ENCODE measurements around the gene CADM1.

CADM1 gene

DNA sequence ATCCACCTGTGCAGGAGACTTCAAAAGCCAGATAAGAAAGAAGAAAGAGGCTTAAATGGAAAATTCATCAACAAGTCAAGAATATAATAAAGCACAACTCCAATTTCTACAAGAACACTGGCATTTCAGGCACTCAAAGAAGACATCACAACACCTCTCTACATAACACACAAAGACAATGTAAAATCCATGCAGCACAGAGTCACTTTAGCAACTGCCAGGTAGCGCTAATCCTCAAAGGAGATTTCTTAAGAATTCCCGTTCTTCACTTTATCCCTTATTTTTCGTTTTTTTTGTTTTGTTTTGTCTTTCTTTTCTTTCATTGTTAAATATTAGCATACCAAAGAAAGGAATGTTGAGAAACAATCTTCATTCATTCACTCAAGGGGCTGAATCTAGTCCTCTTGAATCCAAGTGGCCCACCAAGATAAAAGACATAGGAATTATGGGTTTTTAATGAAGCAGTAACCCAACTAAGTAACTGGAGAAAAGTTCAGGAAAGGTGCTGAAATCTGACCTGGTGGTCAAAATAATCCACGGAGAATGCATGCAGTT, 95.0 kb downstream of the CADM1 start:
- H3K27ac ChIP-seq (ENCODE audit: insufficient read depth, low read depth, low read length, poor library complexity, severe bottlenecking), result peak overlapping the region; percentile 45
- no peaks in the 10 kb centered on the region for H3K36me3 ChIP-seq (ENCODE audit: control insufficient read depth, insufficient read depth, low read length)
- H3K4me3 ChIP-seq (ENCODE audit: insufficient read depth, low read depth, low read length), result no peak overlapping the region
- H3K27me3 ChIP-seq (ENCODE audit: control insufficient read depth, insufficient read depth, low read length, poor library complexity, severe bottlenecking), result no peaks in the 10 kb centered on the region
- peaks cover 25% of the 10 kb centered on the region for H3K4me1 ChIP-seq (ENCODE audit: control insufficient read depth, insufficient read depth, low read length)
- 8 to 22% methylated on average over 3 of the region's 4 CpGs for WGBS, 2 experiments
- H3K9me3 ChIP-seq (ENCODE audit: control insufficient read depth, low read length), result no peaks in the 10 kb centered on the region

DNA sequence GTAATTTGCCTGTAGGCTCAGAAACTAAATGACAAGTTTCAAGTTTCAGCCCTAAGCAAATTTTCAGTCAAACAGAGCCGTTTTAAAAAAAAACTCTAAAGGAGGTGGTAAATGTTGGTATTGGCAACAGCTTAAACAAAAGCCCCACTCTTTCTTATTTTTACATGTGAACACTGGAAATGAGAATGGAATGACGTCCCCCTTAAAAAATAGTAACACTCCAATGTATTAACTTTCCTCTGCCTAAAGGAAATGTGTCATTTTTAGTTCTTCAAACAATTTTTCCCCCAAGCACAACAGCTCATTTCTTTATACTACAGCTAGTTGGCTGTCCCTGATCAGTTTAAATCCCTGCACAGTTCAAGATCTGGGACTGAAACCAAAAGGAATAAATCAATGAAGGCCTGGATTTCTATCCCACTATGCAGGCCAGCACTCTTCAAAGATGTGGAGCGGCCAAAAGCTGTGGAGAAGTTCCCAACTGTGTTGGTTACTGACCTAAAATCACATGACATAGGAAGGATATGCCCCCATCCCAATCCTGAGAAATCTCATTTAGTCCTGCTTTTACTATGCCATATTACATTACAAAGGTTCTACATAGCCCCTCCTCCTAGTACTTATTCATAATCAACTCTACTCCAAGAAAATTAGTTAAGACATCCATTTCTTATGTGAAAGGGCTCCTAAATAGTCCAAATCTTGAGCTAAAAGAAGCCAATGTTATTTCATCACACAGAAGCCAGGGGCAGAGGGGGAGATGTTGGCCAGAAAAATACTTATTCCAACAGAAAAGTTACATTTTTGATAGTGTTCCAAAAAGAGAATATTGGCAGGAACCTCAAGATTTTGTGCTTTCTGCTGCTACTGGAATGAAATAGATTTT, 95.9 kb downstream of the CADM1 start:
- whole genome bisulfite sequencing, 2 experiments, result 48 to 51% methylated on average over 3 of the region's 3 CpGs
- Histone ChIP-seq H3K36me3 (ENCODE audit: control insufficient read depth, insufficient read depth, low read length) (no peaks in the 10 kb centered on the region), H3K27ac (ENCODE audit: insufficient read depth, low read depth, low read length, poor library complexity, severe bottlenecking) (no peak overlapping the region), H3K9me3 (ENCODE audit: control insufficient read depth, low read length) (no peaks in the 10 kb centered on the region), H3K4me1 (ENCODE audit: control insufficient read depth, insufficient read depth, low read length) (peaks cover 25% of the 10 kb centered on the region), H3K4me3 (ENCODE audit: insufficient read depth, low read depth, low read length) (no peak overlapping the region), H3K27me3 (ENCODE audit: control insufficient read depth, insufficient read depth, low read length, poor library complexity, severe bottlenecking) (no peaks in the 10 kb centered on the region)

DNA sequence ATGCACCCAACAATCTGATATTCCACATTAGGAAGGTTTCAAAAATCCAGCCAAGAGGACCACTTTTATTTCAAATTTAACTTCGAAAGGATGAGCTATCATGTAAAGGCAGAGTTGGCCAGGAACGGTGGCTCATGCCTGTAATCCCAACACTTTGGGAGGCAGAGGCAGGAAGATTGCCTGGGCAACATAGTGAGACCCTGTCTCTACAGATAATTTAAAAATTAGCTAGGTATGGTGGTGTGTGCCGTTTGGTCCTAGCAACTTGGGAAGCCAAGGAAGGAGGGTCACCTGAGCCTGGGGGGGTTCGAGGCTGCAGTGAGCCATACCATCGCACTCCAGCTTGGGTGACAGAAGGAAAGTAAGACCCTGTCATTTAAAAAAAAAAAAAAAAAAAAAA, 96.7 kb downstream of the CADM1 start:
- Histone ChIP-seq H3K4me3 (ENCODE audit: insufficient read depth, low read depth, low read length) (no peak overlapping the region), H3K9me3 (ENCODE audit: control insufficient read depth, low read length) (no peaks in the 10 kb centered on the region), H3K36me3 (ENCODE audit: control insufficient read depth, insufficient read depth, low read length) (no peaks in the 10 kb centered on the region), H3K4me1 (ENCODE audit: control insufficient read depth, insufficient read depth, low read length) (peaks cover 25% of the 10 kb centered on the region), H3K27ac (ENCODE audit: insufficient read depth, low read depth, low read length, poor library complexity, severe bottlenecking) (no peak overlapping the region), H3K27me3 (ENCODE audit: control insufficient read depth, insufficient read depth, low read length, poor library complexity, severe bottlenecking) (no peaks in the 10 kb centered on the region)
- WGBS, 2 experiments, result 94 to 95% methylated on average over 5 of the region's 5 CpGs

DNA sequence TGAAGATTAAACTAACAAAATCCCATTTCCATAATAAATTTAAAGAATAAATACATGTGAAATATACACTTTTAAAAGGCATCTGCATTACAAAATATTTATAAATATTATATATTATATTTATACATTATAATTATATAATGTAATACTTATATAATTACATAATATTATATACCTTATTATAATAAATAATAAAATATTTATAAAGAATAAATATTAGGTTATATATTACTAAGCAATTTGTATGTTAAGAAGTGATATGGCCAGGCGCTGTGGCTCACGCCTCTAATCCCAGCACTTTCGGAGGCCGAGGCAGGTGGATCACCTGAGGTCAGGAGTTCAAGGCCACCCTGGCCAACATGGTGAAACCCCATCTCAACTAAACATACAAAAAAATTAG, 97.8 kb downstream of the CADM1 start:
- peaks cover 25% of the 10 kb centered on the region for H3K4me1 ChIP-seq (ENCODE audit: control insufficient read depth, insufficient read depth, low read length)
- WGBS, 2 experiments, result 96 to 100% methylated on average over 4 of the region's 4 CpGs
- H3K9me3 ChIP-seq (ENCODE audit: control insufficient read depth, low read length), result no peaks in the 10 kb centered on the region
- no peaks in the 10 kb centered on the region for H3K27me3 ChIP-seq (ENCODE audit: control insufficient read depth, insufficient read depth, low read length, poor library complexity, severe bottlenecking)
- H3K4me3 ChIP-seq (ENCODE audit: insufficient read depth, low read depth, low read length), result no peak overlapping the region
- no peaks in the 10 kb centered on the region for H3K36me3 ChIP-seq (ENCODE audit: control insufficient read depth, insufficient read depth, low read length)
- H3K27ac ChIP-seq (ENCODE audit: insufficient read depth, low read depth, low read length, poor library complexity, severe bottlenecking), result no peak overlapping the region

DNA sequence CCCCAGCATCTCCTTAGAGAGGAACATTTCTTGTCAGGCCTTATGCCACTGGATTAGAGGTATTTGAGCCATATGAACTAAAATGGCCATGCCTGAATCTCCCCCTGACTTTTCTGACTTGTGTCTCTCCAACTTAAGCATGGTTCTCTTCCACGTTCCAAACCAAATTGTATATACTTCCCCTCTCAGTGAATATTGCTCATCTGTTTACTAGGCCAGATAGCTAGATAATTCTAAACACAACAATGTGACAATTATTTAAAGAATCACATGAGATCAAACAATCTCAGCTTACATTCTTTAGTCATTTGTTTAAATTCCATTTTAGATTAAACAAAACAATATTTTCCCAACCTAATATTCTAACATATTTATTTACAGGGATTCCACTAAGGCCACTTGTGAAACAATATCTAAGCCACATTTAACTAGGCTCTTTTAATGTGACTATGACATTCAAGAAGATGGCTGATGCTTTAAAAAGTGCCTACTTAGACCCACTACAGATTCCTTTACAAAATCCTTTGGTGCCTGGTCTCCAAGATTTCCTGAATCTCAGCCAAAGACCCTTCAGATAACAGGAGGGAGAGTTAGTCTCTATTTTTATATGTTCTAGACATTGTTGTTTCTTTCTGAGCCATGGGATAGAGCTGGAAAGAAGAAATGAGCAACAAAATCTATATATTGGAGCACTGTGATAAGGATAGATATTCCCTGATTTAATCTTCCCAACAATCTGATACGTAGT, 105.7 kb downstream of the CADM1 start:
- Histone ChIP-seq H3K36me3 (ENCODE audit: control insufficient read depth, insufficient read depth, low read length) (no peaks in the 10 kb centered on the region), H3K4me1 (ENCODE audit: control insufficient read depth, insufficient read depth, low read length) (no peaks in the 10 kb centered on the region), H3K27ac (ENCODE audit: insufficient read depth, low read depth, low read length, poor library complexity, severe bottlenecking) (no peak overlapping the region), H3K27me3 (ENCODE audit: control insufficient read depth, insufficient read depth, low read length, poor library complexity, severe bottlenecking) (no peaks in the 10 kb centered on the region), H3K4me3 (ENCODE audit: insufficient read depth, low read depth, low read length) (no peak overlapping the region), H3K9me3 (ENCODE audit: control insufficient read depth, low read length) (no peaks in the 10 kb centered on the region)
- WGBS, 2 experiments, result 82 to 97% methylated on average over 1 of the region's 2 CpGs

DNA sequence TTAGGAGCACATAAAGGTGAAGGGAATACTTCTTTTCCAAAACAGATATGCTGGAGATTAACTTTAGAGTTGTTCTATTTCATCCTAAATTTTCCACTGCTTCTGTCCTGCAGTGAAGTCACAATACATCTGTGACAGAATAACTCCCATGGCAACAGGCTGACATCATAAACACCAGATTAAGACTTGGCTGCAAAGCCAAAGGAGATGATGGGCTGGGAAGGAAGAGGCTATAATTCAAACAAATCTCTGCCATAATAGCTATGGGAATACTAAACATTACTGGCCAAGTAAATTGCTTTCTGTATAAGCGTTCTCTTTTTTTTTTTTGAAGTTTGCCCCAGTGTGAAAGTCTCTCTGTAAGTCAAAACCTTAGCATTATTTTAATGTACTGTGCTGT, 107.7 kb downstream of the CADM1 start:
- 100% methylated on average over 1 of the region's 1 CpG for WGBS, 2 experiments
- H3K27ac ChIP-seq (ENCODE audit: insufficient read depth, low read depth, low read length, poor library complexity, severe bottlenecking), result no peak overlapping the region
- H3K36me3 ChIP-seq (ENCODE audit: control insufficient read depth, insufficient read depth, low read length), result no peaks in the 10 kb centered on the region
- H3K9me3 ChIP-seq (ENCODE audit: control insufficient read depth, low read length), result no peaks in the 10 kb centered on the region
- H3K4me1 ChIP-seq (ENCODE audit: control insufficient read depth, insufficient read depth, low read length), result peaks cover 9% of the 10 kb centered on the region
- no peak overlapping the region for H3K4me3 ChIP-seq (ENCODE audit: insufficient read depth, low read depth, low read length)
- H3K27me3 ChIP-seq (ENCODE audit: control insufficient read depth, insufficient read depth, low read length, poor library complexity, severe bottlenecking), result no peaks in the 10 kb centered on the region

DNA sequence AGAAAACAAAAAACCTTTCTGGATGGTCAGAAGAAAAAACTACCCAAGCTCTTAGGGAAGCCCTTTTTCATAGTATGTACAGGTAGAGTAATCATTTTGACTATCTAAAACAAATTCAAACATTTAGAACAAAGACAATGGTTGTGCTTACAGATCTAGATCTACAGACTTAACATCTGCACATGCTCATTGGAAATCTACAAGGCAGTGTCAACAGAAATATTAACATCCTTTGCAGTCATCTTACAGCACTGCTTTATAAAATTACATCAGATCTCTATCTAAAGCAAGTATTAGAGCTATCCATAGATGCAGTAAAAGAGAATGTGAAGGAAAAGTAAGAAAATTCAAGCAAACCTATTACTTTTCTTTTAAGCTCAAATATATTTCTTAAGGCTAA, 110.3 kb downstream of the CADM1 start:
- H3K9me3 ChIP-seq (ENCODE audit: control insufficient read depth, low read length), result no peaks in the 10 kb centered on the region
- H3K36me3 ChIP-seq (ENCODE audit: control insufficient read depth, insufficient read depth, low read length), result no peaks in the 10 kb centered on the region
- no peak overlapping the region for H3K27ac ChIP-seq (ENCODE audit: insufficient read depth, low read depth, low read length, poor library complexity, severe bottlenecking)
- peaks cover 3% of the 10 kb centered on the region for H3K27me3 ChIP-seq (ENCODE audit: control insufficient read depth, insufficient read depth, low read length, poor library complexity, severe bottlenecking)
- H3K4me1 ChIP-seq (ENCODE audit: control insufficient read depth, insufficient read depth, low read length), result peaks cover 27% of the 10 kb centered on the region
- H3K4me3 ChIP-seq (ENCODE audit: insufficient read depth, low read depth, low read length), result no peak overlapping the region

DNA sequence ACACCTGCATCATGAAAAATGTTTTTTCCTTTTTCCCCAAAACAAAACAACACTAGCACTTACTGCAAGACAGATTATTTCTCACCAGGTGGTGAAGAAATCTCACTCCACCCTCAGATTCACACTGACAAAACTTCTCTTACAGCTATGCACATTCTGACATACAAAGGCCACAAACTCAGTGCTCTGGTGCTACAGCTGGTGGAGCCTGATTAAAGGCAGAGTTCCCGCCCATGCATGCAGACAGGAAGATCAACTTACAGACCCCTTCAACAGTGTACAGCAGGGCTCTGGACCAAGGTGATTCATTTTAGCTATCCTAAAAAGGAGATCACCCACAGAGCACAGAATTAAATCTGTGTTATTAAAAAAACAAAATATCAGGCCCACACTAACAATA, 112.6 kb downstream of the CADM1 start:
- Histone ChIP-seq H3K4me1 (ENCODE audit: control insufficient read depth, insufficient read depth, low read length) (peaks cover 27% of the 10 kb centered on the region), H3K27ac (ENCODE audit: insufficient read depth, low read depth, low read length, poor library complexity, severe bottlenecking) (no peak overlapping the region), H3K4me3 (ENCODE audit: insufficient read depth, low read depth, low read length) (no peak overlapping the region), H3K9me3 (ENCODE audit: control insufficient read depth, low read length) (no peaks in the 10 kb centered on the region), H3K36me3 (ENCODE audit: control insufficient read depth, insufficient read depth, low read length) (no peaks in the 10 kb centered on the region), H3K27me3 (ENCODE audit: control insufficient read depth, insufficient read depth, low read length, poor library complexity, severe bottlenecking) (peaks cover 14% of the 10 kb centered on the region)
- WGBS, 2 experiments, result 19 to 25% methylated on average over 1 of the region's 1 CpG

DNA sequence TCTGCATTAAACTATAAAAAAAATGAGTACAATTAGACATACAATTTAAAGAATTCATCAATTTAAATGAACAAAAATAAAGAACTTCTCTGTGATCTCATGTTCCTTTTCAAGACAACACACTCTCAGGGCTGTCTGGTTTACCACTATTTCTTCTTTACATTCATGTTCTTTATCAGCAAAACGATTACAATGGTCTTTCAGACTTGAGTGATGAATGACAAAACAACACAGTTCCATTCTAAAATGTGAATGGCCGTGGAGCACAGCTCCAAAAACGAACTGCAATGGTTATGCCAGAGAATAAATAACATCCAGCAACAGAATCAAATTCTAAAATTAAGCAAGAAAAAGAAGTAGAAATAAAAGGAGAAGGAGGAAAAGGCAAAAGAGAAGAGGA, 113.1 kb downstream of the CADM1 start:
- H3K4me3 ChIP-seq (ENCODE audit: insufficient read depth, low read depth, low read length), result no peak overlapping the region
- H3K36me3 ChIP-seq (ENCODE audit: control insufficient read depth, insufficient read depth, low read length), result no peaks in the 10 kb centered on the region
- H3K27me3 ChIP-seq (ENCODE audit: control insufficient read depth, insufficient read depth, low read length, poor library complexity, severe bottlenecking), result peaks cover 14% of the 10 kb centered on the region
- no peaks in the 10 kb centered on the region for H3K9me3 ChIP-seq (ENCODE audit: control insufficient read depth, low read length)
- 14 to 22% methylated on average over 2 to 3 of the region's 3 CpGs for WGBS, 2 experiments
- H3K4me1 ChIP-seq (ENCODE audit: control insufficient read depth, insufficient read depth, low read length), result peaks cover 27% of the 10 kb centered on the region
- H3K27ac ChIP-seq (ENCODE audit: insufficient read depth, low read depth, low read length, poor library complexity, severe bottlenecking), result no peak overlapping the region

DNA sequence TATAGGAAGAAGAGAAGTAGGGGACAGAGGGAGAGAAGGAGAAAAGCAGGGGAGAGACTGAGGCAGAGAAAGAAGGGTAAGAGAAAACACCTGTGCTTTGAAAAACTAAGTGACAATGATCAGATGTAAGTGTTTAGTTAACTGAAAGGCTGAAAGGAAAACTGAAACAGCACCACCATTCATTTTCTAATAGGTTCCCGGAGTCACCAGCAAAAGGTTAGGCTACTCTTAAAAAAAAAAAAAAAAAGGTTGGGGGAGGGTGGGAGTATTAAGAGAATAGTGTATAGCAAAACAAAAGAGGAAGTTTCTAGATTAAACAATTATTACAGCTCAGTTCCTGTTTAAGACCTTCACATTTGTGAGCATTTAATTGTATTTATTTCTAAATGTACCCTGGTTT, 113.8 kb downstream of the CADM1 start:
- no CpG with 5 or more reads among the region's 1 CpG for WGBS, 2 experiments
- Histone ChIP-seq H3K4me3 (ENCODE audit: insufficient read depth, low read depth, low read length) (no peak overlapping the region), H3K27ac (ENCODE audit: insufficient read depth, low read depth, low read length, poor library complexity, severe bottlenecking) (no peak overlapping the region), H3K36me3 (ENCODE audit: control insufficient read depth, insufficient read depth, low read length) (no peaks in the 10 kb centered on the region), H3K4me1 (ENCODE audit: control insufficient read depth, insufficient read depth, low read length) (peaks cover 27% of the 10 kb centered on the region), H3K27me3 (ENCODE audit: control insufficient read depth, insufficient read depth, low read length, poor library complexity, severe bottlenecking) (peaks cover 14% of the 10 kb centered on the region), H3K9me3 (ENCODE audit: control insufficient read depth, low read length) (no peaks in the 10 kb centered on the region)
